ENCODE results near the gene APBA1. TPM values are rescaled to one million over a fixed set of nuclear protein-coding genes. Genes with fewer than 3 reads are reported as not detected.

Gene APBA1
- total and polyA plus RNA-seq, 9 of the 15 experiments (the other 6 are each of a cell fraction or from before 2014, with no cell fraction given), result 0.01 to 0.02 TPM; not detected in 7

- TF ChIP-seq, protein P1, sequence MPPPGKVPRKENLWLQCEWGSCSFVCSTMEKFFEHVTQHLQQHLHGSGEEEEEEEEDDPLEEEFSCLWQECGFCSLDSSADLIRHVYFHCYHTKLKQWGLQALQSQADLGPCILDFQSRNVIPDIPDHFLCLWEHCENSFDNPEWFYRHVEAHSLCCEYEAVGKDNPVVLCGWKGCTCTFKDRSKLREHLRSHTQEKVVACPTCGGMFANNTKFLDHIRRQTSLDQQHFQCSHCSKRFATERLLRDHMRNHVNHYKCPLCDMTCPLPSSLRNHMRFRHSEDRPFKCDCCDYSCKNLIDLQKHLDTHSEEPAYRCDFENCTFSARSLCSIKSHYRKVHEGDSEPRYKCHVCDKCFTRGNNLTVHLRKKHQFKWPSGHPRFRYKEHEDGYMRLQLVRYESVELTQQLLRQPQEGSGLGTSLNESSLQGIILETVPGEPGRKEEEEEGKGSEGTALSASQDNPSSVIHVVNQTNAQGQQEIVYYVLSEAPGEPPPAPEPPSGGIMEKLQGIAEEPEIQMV (tag; conservative IDR thresholded peaks at IDR 0.05; ENCODE audit: low read depth), result no peak
- TF ChIP-seq CBX2 (IDR thresholded peaks at IDR 0.05; ENCODE audit: insufficient read depth, low read length, poor library complexity, severe bottlenecking), result no peak
Observed at GRCh38 chr9:69396759-69397158, 275.4 kb downstream of the APBA1 start (continued).

DNA sequence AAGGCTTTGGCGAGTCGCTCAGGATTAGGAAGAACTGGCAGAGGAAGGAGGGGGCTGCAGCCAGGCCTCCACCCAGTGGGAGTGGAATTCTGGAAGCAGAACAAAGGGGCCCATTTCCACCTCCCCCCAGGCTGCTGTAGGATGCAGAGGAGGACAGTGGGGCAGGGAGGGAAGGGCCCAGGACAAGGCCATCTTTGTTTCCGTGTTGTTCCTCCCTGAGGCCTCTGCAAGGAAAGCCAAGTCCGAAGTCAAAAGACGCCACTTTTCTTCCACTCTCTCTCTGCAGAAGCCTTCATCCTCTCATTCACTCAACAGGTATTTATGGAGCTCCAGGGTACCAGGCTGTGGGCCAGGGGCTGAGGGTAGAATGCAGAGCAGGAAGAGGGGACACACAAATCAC lies 276.5 kb downstream of the APBA1 start:
- ChIA-PET POLR2A (no interaction called here), CTCF (ENCODE audit: low intra/inter-chr PET ratio) (no interaction called here)
- DNase-seq (ENCODE audit: extremely low read depth in 1 of 4, low spot score in 3 of 4) (no peak), ATAC-seq (no peak), FAIRE-seq (no peak)
- in situ Hi-C loops (cut with MboI), result no loop called here
- no peaks in the 10 kb centered on the region for H3K79me2 ChIP-seq (ENCODE audit: control insufficient read depth, insufficient read depth, low read length)
- H3K9me3 ChIP-seq (replicated peaks; ENCODE audit: control insufficient read depth, insufficient read depth, low read depth, low read length), result no peaks in the 10 kb centered on the region
- H3K27ac ChIP-seq (ENCODE audit: extremely low read depth, low read depth, low read length), result no peak overlapping the region
- H3K4me1 ChIP-seq (replicated peaks in 1 of 2; ENCODE audit: control insufficient read depth in 2 of 2, insufficient read depth in 2 of 2, low read length in 2 of 2), result no peaks in the 10 kb centered on the region
- no peak overlapping the region for H2AFZ ChIP-seq (ENCODE audit: low read depth, low read length)
- no peak overlapping the region for H3K4me2 ChIP-seq (ENCODE audit: insufficient read depth, low read length)
- no TSS peak for BruUV-seq (replicated peaks)
- no peaks in the 10 kb centered on the region for H3K9me1 ChIP-seq (ENCODE audit: control insufficient read depth, insufficient read depth, low read length)
- intact Hi-C loops (cut with micrococcal nuclease), result no loop called here
- no peaks in the 10 kb centered on the region for H3K36me3 ChIP-seq (ENCODE audit: control insufficient read depth, insufficient read depth, low read length)
- H3K27me3 ChIP-seq (ENCODE audit: control insufficient read depth in 2 of 2, insufficient read depth in 2 of 2, low read length in 2 of 2), result peaks cover 2 to 23% of the 10 kb centered on the region in 2 experiments; a peak in 3 of 5 replicates
- 0% methylated on average over 3 of the region's 5 CpGs for WGBS (ENCODE audit: insufficient coverage, low coverage, missing lambda C conversion rate)
- H3K4me3 ChIP-seq, result no peak overlapping the region
- no peak overlapping the region for H3K9ac ChIP-seq (ENCODE audit: insufficient read depth in 1 of 2, low read depth in 2 of 2, low read length in 2 of 2)
- H4K20me1 ChIP-seq (replicated peaks; ENCODE audit: control insufficient read depth, insufficient read depth, low read length), result no peaks in the 10 kb centered on the region
- TF ChIP-seq KDM5B (IDR thresholded peaks at IDR 0.05; ENCODE audit: insufficient replicate concordance, low read depth, low read length) (no peak), ZNF644 (tag; IDR thresholded peaks at IDR 0.05; ENCODE audit: low read depth) (no peak), RBFOX2 (IDR thresholded peaks at IDR 0.05; ENCODE audit: low read depth, low read length) (no peak), RREB1 (CRISPR knock-in tag; IDR thresholded peaks at IDR 0.05) (no peak), CHD2 (IDR thresholded peaks at IDR 0.05; ENCODE audit: low read depth, low read length) (no peak), NCOA4 (IDR thresholded peaks at IDR 0.05; ENCODE audit: partially characterized antibody) (no peak)
- TF ChIP-seq, protein P2, sequence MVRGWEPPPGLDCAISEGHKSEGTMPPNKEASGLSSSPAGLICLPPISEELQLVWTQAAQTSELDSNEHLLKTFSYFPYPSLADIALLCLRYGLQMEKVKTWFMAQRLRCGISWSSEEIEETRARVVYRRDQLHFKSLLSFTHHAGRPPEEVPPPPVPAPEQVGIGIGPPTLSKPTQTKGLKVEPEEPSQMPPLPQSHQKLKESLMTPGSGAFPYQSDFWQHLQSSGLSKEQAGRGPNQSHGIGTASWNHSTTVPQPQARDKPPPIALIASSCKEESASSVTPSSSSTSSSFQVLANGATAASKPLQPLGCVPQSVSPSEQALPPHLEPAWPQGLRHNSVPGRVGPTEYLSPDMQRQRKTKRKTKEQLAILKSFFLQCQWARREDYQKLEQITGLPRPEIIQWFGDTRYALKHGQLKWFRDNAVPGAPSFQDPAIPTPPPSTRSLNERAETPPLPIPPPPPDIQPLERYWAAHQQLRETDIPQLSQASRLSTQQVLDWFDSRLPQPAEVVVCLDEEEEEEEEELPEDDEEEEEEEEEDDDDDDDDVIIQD (CRISPR knock-in tag; IDR thresholded peaks at IDR 0.05), result no peak
